H4 (cell line): ENCODE data around the gene APOC3. TPM values are rescaled to one million over a fixed set of nuclear protein-coding genes. Genes with fewer than 3 reads are reported as not detected.

Experiments
- DNase-seq: peaks from one replicate; pipeline ENCODE4 v3.0.0-alpha.2; 2015; ENCODE audit warnings: low spot score
- total RNA-seq: library from RNA; depleted of rRNA; stranded (reverse); fragments of >200 nt; shearing (Covaris generic); gene quantifications from 2 replicates; pipeline ENCODE4 v1.2.3, GENCODE V29; 2014

Gene APOC3
- total RNA-seq, 1 experiment from 2014 or later = not detected

- no peak for DNase-seq
Measured at GRCh38 chr11:116804001-116804400, 25.7 kb upstream of the APOC3 start.

- no peak for DNase-seq
Measured at GRCh38 chr11:116807601-116808261, 22.0 kb upstream of the APOC3 start.

DNA sequence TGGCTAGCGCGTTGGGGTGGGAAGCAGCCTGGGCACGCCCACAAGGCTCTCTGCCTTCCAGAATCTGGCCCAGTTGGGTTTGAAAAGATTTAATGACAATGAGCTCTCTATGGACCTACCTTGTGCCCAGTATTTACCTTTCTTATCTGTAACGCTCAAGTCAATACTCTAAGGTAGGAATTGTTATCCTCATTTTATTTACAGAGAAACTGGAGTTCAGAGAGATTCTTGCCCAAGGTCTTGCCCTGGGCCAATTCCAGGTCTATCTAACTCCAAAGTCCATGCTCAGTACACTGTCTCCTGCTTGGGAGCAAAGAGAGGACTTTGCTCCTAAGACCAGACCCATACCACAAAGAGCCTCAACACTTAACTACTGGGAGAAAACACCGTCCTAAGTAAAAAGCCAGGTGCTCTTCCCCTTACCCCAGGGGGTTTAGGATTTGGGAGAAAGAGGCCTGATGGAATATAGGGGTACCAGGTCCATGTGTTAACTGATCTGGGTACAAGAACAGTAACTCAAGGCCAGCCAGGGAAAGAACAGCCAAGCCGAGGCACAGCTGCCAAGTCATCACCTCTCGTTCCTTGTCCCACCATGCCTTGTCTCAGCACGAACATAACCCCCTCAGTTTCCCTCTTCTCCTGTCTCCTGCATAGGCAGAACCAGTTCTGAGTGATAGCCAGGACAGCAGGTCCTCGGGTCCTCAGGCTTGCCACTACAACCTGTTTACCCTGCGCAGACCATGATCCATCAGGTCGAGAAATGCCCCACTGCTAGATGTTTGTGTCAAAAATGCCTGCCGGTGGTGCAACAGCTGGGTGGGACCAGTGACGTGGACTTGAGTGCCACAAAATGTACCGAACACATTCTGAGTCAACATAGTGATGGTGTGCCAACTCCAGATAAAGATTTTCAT, 21.2 kb upstream of the APOC3 start:
- no peak for DNase-seq

GRCh38 chr11:116811194-116811593, 18.5 kb upstream of the APOC3 start:
- no peak for DNase-seq

GRCh38 chr11:116812109-116812508, 17.6 kb upstream of the APOC3 start:
- no peak for DNase-seq

DNA sequence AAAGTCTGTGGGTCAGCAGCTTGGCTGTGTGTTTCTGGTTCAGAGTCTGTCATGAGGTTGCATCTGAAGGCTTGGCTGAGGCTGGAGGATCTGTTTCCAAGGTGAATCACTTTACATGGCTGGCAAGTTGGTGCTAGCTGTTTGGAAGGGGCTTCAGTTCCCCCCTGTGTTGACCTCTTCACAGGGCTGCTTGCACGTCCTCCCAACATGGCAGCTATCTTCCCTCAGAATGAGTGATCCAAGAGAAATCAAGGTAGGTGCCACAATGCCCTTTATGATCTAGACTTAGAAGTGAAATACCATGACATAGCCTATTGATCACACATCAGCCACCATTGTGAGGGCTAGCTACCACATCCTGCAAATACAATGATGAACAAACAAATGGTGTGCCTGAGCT, 16.5 kb upstream of the APOC3 start:
- DNase-seq = no peak

GRCh38 chr11:116813781-116814471, 15.8 kb upstream of the APOC3 start:
- no peak for DNase-seq

DNA sequence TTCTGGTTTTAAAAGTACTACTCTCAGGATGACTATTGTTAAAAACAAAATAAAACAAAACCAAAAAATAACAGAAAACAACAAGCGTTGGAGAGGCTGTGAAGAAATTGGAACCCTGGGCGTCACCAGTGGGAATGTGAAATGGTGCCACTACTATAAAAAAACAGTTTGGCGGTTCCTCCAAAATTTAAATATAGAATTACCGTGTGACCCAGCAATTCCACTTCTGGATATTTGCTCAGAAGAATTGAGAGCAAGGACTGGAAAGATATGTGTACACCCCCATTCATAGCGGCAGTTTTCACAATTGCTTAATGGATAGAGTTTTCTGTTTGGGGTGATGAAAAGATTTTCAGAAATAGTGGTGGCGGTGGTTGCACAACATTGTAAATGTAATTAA, 15.2 kb upstream of the APOC3 start:
- no peak for DNase-seq

- DNase-seq = no peak
Measured at GRCh38 chr11:116819049-116819448, 10.7 kb upstream of the APOC3 start.

GRCh38 chr11:116821050-116821918, 8.4 kb upstream of the APOC3 start:
- DNase-seq = no peak

DNA sequence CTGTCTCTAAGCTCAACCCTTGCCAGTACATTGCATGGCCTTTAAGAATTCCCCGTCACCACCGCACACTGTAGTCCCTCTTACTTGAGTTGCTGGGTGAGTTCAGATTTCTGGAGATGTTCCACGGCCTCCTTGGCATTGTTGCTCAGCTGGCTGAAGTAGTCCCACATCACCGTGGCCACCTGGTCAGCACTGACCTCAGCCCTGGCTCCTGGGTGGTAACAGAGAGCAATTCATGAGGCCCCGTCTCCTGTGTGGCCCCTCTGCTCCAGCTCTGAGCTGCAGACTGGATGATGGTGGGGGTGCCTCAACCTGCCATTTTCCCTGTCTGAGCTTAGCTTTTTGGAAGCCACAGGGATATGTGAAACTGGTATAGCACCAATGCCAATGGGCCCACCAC, 7.1 kb upstream of the APOC3 start:
- DNase-seq = no peak

- no peak for DNase-seq
Measured at GRCh38 chr11:116823031-116823843, 6.5 kb upstream of the APOC3 start, which contains the start of gene APOA4. TSS of gene APOA4 (minus strand) at chr11:116823304. CDS start at chr11:116823191, 113 bp downstream.

- no peak for DNase-seq
Measured at GRCh38 chr11:116825434-116825833, 4.3 kb upstream of the APOC3 start.

GRCh38 chr11:116825854-116826750, 3.6 kb upstream of the APOC3 start:
- no peak for DNase-seq

DNA sequence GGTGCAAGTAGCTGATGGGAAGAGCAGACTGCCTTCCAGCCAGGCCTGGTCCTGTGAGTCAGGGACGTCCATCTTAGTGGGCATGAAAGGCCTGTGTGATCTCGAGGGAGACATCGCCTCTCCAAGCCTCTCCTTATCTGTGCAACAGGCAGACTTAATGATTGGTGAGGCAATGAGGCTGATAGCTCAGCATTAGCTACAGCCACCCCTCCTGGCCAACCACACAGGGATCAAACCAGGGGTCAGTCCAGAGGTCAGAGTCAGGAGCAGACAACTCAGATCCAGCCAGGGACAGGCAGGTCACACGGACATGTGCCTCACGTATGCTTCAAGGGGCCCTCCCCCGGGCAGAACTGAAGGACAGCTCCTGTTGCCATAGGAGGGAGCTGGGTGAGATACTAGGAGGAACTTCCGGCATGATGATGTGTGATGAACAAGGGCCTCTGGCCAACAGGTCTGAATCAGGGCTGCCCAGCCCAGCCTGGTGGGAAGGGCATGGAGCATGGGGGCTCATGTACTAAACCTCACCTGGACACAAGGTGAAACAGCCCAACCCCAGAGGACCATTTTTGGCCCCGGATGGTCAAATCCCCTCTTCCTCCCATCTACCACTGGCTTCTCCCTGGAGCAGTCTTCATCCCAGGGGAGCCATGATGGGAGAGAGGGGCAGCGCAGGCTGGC, 2.8 kb upstream of the APOC3 start:
- DNase-seq = no peak

DNA sequence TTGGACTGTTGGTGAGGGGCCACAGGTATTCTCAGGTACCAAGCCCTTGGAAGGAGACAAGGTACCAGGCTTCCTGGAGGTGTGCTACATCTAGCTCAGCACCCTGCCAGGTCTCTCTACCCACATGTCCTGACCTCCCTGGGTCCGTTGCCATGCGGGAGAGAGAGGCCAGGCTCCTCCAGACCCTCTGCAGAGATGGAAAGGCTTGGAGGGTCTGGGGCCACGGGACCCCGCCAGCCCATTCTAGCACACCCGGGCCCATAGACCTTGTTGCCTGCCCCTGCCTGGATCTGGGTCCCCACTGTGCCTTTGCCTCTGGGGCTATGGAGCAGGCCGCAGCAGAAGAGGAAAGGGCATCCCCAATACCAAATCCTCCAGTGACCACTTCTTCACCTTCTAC, 2.2 kb upstream of the APOC3 start:
- DNase-seq = no peak

GRCh38 chr11:116828632-116829524, 829 bp upstream of the APOC3 start:
- DNase-seq = no peak
